GM12891 (cell line): Measurements from ENCODE around the gene MRPL42.

Experiments
- POLR2A ChIP-seq: IDR thresholded peaks from 2 replicates; pipeline ENCODE4 v1.6.1; 2011; ENCODE audit warnings: low read depth, low read length, control low read depth
- TAF1 ChIP-seq: IDR thresholded peaks from 2 replicates; pipeline ENCODE4 v1.6.1; 2011; ENCODE audit warnings: low read depth, low read length, control low read depth

DNA sequence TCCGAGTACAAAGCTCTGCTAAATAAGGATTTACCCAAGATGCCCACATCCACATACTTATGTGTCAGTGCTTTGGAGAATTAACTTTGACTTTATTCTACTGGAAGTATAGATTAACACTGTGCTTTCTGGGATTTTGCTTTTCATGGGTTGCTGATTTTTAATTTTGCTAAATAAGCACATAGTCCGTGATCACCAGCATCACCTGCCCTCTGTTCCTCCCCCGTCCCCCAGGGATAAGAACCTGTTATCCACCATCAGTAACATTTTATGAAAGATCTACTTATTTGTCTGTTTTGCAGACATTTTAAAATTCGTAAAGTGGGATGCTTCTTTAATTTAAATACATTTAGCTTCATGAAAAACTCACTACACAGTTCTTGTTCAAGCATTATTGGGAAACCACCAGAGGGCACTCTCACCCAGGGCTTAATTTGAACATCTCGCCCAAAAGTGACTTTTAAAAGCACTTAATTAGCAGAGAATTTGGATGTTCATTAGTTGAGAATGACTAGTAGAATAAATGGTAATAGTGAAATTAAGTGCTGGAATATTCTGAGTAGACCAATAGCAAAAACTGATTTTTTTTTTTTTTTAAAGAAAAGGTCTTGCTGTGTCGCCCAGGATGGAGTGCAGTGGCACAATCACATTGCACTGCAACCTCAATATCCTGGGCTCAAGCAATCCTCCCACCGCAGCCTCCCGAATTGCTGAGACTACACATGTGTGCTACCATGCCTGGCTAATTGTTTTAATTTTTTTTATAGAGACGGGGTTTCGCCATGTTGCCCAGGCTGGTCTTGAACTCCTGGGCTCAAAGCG is 35.7 kb downstream of the MRPL42 start:
- no peak for TF ChIP-seq POLR2A
- no peak for TF ChIP-seq TAF1
